K562 (cell line): ENCODE measurements around the gene PCK2. TPM values are rescaled to one million over a fixed set of nuclear protein-coding genes. Genes with fewer than 3 reads are reported as not detected.

ENCODE experiments used
- ATAC-seq: fragments of 200-7000 bp; cut with Tn5 transposase; 3 replicates; pipeline ENCODE4 v1.9.1; 2020; ENCODE audit warnings: moderate library complexity
- BruUV-seq: library from RNA; stranded (reverse); fragments of 400-500 nt; replicated peaks from 2 replicates; lab custom pipeline; 2021; lab: Mats Ljungman, UMichigan
- CTCF ChIA-PET: fragments of 300-600 bp; formaldehyde crosslinking; extraction: SDS; loops from one replicate; lab custom pipeline; 2021; ENCODE audit warnings: low intra/inter-chr PET ratio; lab: Yijun Ruan, JAX
- POLR2A ChIA-PET: fragments of 300-600, 350-650 bp; sonication (Branson Sonifier 250); formaldehyde crosslinking; extraction: SDS; loops from one replicate; lab custom pipeline; 2021; ENCODE audit warnings: antibody characterized with exemption, inconsistent platforms; lab: Yijun Ruan, JAX
- DNase-seq, 4 experiments: peaks; one replicate each; pipeline versions ENCODE4 v3.0.0 to v3.0.0-alpha.2; 2011 to 2018; ENCODE audit warnings: low spot score in 3 of 4, mixed read lengths in 3 of 4; ENCODE audit errors: extremely low read depth in 1 of 4
- FAIRE-seq: peaks from 2 replicates; lab custom pipeline; 2011; peaks lifted over from hg19 to GRCh38; lab: Jason Lieb, UNC
- H2AFZ ChIP-seq: 2 replicates; pipeline ENCODE4 v1.6.0; 2011; ENCODE audit warnings: low read depth, low read length, control low read depth, inconsistent platforms
- H3K27ac ChIP-seq: fragments of 200-600 bp; 3 replicates; pipeline ENCODE4 v1.8.0; 2011; ENCODE audit warnings: low read depth, mild to moderate bottlenecking, control low read depth, inconsistent platforms, low read length, moderate library complexity, mixed read lengths; ENCODE audit errors: extremely low read depth
- H3K27me3 ChIP-seq, 2 experiments: fragments of 300-600 bp in 1 of 2; 2 replicates in 1 of 2; 3 replicates in 1 of 2; pipeline versions ENCODE4 v1.6.0 to v1.8.0; 2011; ENCODE audit warnings: inconsistent platforms in 2 of 2, low read length in 2 of 2, mild to moderate bottlenecking in 1 of 2, mixed read lengths in 1 of 2, moderate library complexity in 1 of 2; ENCODE audit not compliant: control insufficient read depth in 2 of 2, insufficient read depth in 2 of 2
- H3K36me3 ChIP-seq: fragments of 300-600 bp; 3 replicates; pipeline ENCODE4 v1.8.0; 2011; ENCODE audit warnings: mild to moderate bottlenecking, low read length, inconsistent platforms; ENCODE audit not compliant: control insufficient read depth, insufficient read depth
- H3K4me1 ChIP-seq, 2 experiments: fragments of 200-600 bp in 1 of 2; replicated peaks in 1 of 2; 2 replicates in 1 of 2; 3 replicates in 1 of 2; pipeline versions ENCODE4 v1.5.1 to v1.8.0; 2011; ENCODE audit warnings: inconsistent platforms in 2 of 2, low read length in 2 of 2, mild to moderate bottlenecking in 1 of 2, mixed read lengths in 1 of 2, moderate library complexity in 1 of 2; ENCODE audit not compliant: control insufficient read depth in 2 of 2, insufficient read depth in 2 of 2
- H3K4me2 ChIP-seq: 2 replicates; pipeline ENCODE4 v1.6.1; 2011; ENCODE audit warnings: low read length, control low read depth, inconsistent platforms, mixed read lengths; ENCODE audit not compliant: insufficient read depth
- H3K4me3 ChIP-seq: fragments of 200-600 bp; sonication (generic), shearing (Covaris generic); 2 replicates; pipeline ENCODE4 v1.5.1; 2016; ENCODE audit warnings: control low read depth, inconsistent platforms
- H3K79me2 ChIP-seq: fragments of 200-600 bp; 3 replicates; pipeline ENCODE4 v1.8.0; 2011; ENCODE audit warnings: low read length, inconsistent platforms; ENCODE audit not compliant: control insufficient read depth, insufficient read depth
- H3K9ac ChIP-seq, 2 experiments: 2 replicates each; pipeline versions ENCODE4 v1.6.0 to v1.6.1; 2011; ENCODE audit warnings: low read depth in 2 of 2, low read length in 2 of 2, control low read depth in 1 of 2, inconsistent platforms in 1 of 2, mild to moderate bottlenecking in 1 of 2, mixed read lengths in 1 of 2; ENCODE audit not compliant: insufficient read depth in 1 of 2
- H3K9me1 ChIP-seq: one replicate; pipeline ENCODE4 v1.6.0; 2011; ENCODE audit warnings: inconsistent platforms, mild to moderate bottlenecking, low read length, moderate library complexity; ENCODE audit not compliant: control insufficient read depth, insufficient read depth
- H3K9me3 ChIP-seq: replicated peaks from 2 replicates; pipeline ENCODE4 v1.5.1; 2011; ENCODE audit warnings: low read depth, low read length, inconsistent platforms; ENCODE audit not compliant: control insufficient read depth, insufficient read depth
- H4K20me1 ChIP-seq: replicated peaks from 2 replicates; pipeline ENCODE4 v1.6.1; 2011; ENCODE audit warnings: low read length, inconsistent platforms, mixed read lengths; ENCODE audit not compliant: control insufficient read depth, insufficient read depth
- BACH1 ChIP-seq: fragments of 200-800 bp; sonication (Bioruptor generic); IDR thresholded peaks from 2 replicates; pipeline ENCODE4 v1.6.1; 2016; ENCODE audit warnings: missing genetic modification characterization, missing compliant biosample characterization
- C11orf30 ChIP-seq: fragments of 450-650 bp; IDR thresholded peaks from 2 replicates; pipeline ENCODE4 v1.6.1; 2016; ENCODE audit warnings: low read depth, mild to moderate bottlenecking
- DPF2 ChIP-seq: fragments of 450-650 bp; IDR thresholded peaks from 2 replicates; pipeline ENCODE4 v1.6.1; 2016
- E2F8 ChIP-seq: fragments of 450-650 bp; IDR thresholded peaks from 2 replicates; pipeline ENCODE4 v1.7.1; 2018; ENCODE audit warnings: mild to moderate bottlenecking, low read depth; ENCODE audit not compliant: partially characterized antibody
- GTF2A2 ChIP-seq: IDR thresholded peaks from 2 replicates; pipeline ENCODE4 v1.6.1; 2016; ENCODE audit warnings: mild to moderate bottlenecking, missing genetic modification characterization, missing compliant biosample characterization
- HDAC8 ChIP-seq: fragments of 450-650 bp; IDR thresholded peaks from 2 replicates; pipeline ENCODE4 v1.6.1; 2016; ENCODE audit warnings: mild to moderate bottlenecking, missing genetic modification characterization, moderate library complexity, missing compliant biosample characterization
- KLF1 ChIP-seq: fragments of 450-650 bp; IDR thresholded peaks from 2 replicates; pipeline ENCODE4 v1.6.1; 2016; ENCODE audit warnings: missing genetic modification characterization, missing compliant biosample characterization
- MAFF ChIP-seq: IDR thresholded peaks from 2 replicates; pipeline ENCODE4 v1.6.1; 2012; ENCODE audit warnings: low read length, improper control_type of control experiment
- MAFG ChIP-seq: fragments of 450-650 bp; conservative IDR thresholded peaks from 2 replicates; pipeline ENCODE4 v1.6.1; 2016; ENCODE audit warnings: missing genetic modification characterization, missing compliant biosample characterization
- MAFK ChIP-seq: IDR thresholded peaks from 2 replicates; pipeline ENCODE4 v1.6.1; 2011; ENCODE audit warnings: low read length, improper control_type of control experiment
- MCM3 ChIP-seq: fragments of 450-650 bp; IDR thresholded peaks from 2 replicates; pipeline ENCODE4 v1.6.1; 2016
- SMC3 ChIP-seq: conservative IDR thresholded peaks from 2 replicates; pipeline ENCODE4 v1.6.1; 2011; ENCODE audit warnings: low read depth, low read length, improper control_type of control experiment; ENCODE audit not compliant: insufficient read depth
- SRSF7 ChIP-seq: fragments of 200-400 bp; formaldehyde crosslinking; optimal IDR thresholded peaks from 2 replicates; pipeline ENCODE3; 2017; ENCODE audit warnings: mild to moderate bottlenecking, low read depth, low read length
- TFAP4 ChIP-seq: sonication (generic); formaldehyde crosslinking; IDR thresholded peaks from 2 replicates; pipeline ENCODE4 v1.8.0; 2022; ENCODE audit warnings: missing genetic modification reagents, mild to moderate bottlenecking, moderate library complexity, borderline replicate concordance
- ZNF12 ChIP-seq: sonication (generic); formaldehyde crosslinking; IDR thresholded peaks from 2 replicates; pipeline ENCODE4 v1.4.0; 2020; ENCODE audit warnings: mild to moderate bottlenecking, missing genetic modification reagents
- ZNF174 ChIP-seq: fragments of 250-450 bp; sonication (Bioruptor Pico); IDR thresholded peaks from 2 replicates; pipeline ENCODE4 v1.4.0; 2020; ENCODE audit warnings: mild to moderate bottlenecking
- ZNF274 ChIP-seq: IDR thresholded peaks from 2 replicates; pipeline ENCODE4 v1.6.1; 2011; ENCODE audit warnings: low read depth, mild to moderate bottlenecking, low read length, moderate library complexity, borderline replicate concordance
- ZNF316 ChIP-seq: fragments of 450-650 bp; IDR thresholded peaks from 2 replicates; pipeline ENCODE4 v1.6.1; 2016
- ZNF436 ChIP-seq: fragments of 250-450, 450-650 bp; sonication (Bioruptor Pico); formaldehyde crosslinking; IDR thresholded peaks from 2 replicates; pipeline ENCODE4 v1.7.0; 2020; ENCODE audit warnings: mild to moderate bottlenecking
- whole genome bisulfite sequencing: fragments of 100-300 bp; shearing (Covaris generic); methylation state at CpG from one replicate; pipeline ENCODE4 v1.1.6; 2016; ENCODE audit warnings: low coverage, mixed read lengths; ENCODE audit not compliant: insufficient coverage; ENCODE audit errors: missing lambda C conversion rate; 5-methylcytosine and 5-hydroxymethylcytosine counted together
- in situ Hi-C: fragments of 300-500 bp; cut with MboI; formaldehyde crosslinking; loops from 4 replicates; pipeline ENCODE4 v1.15.0; 2018; ENCODE audit warnings: inconsistent platforms, mixed read lengths
- intact Hi-C: fragments of 100-400 bp; cut with micrococcal nuclease; formaldehyde crosslinking; loops from 2 replicates; pipeline ENCODE4 v1.14.2; 2022
- polyA plus RNA-seq, 8 experiments: library from polyadenylated mRNA; depleted of rRNA in 4 of 8; stranded (reverse) in 5 of 8; unstranded in 3 of 8; fragments of >200 nt; fragmentation: Nextera tagmentation in 2 of 8; fragmentation: Illumina TruSeq in 1 of 8; extraction: Ambion mirVana in 2 of 8; extraction: Trizol in 1 of 8; gene quantifications; 2 replicates each; pipeline versions ENCODE4 v1.2.1 to v1.2.3, GENCODE V29; 2011 to 2014; ENCODE audit warnings: inconsistent platforms in 1 of 8, missing spikeins in 1 of 8
- total RNA-seq, 7 experiments: library from RNA; depleted of rRNA in 6 of 7; stranded (reverse); fragments of >200 nt in 6 of 7; fragmentation: Illumina TruSeq in 2 of 7; extraction: Trizol in 2 of 7; gene quantifications; 2 replicates each; pipeline versions ENCODE4 v1.2.1 to v1.2.3, GENCODE V29; 2011 to 2021; ENCODE audit warnings: low replicate concordance in 1 of 7
- TF ChIP-seq, protein P1 (sequence below): fragments of 250-450 bp; sonication (Bioruptor Pico); IDR thresholded peaks from 2 replicates; pipeline ENCODE4 v1.5.1; 2021; ENCODE audit warnings: mild to moderate bottlenecking

Gene PCK2
- total and polyA plus RNA-seq, 9 of the 15 experiments (the other 6 are each of a cell fraction or from before 2014, with no cell fraction given) = 3.3 to 60.9 (median 30.4) TPM

- DNase-seq (no peak), ATAC-seq (no peak), FAIRE-seq (no peak)
- Histone ChIP-seq H3K36me3 (peaks cover 19% of the 10 kb centered on the region; the same call in 2 of the 3 replicates), H2AFZ (no peak overlapping the region), H3K27ac (no peak overlapping the region), H4K20me1 (no peaks in the 10 kb centered on the region), H3K9me1 (no peaks in the 10 kb centered on the region), H3K4me1 (peaks cover 0 to 3% of the 10 kb centered on the region in 2 experiments; a peak in 2 of 5 replicates), H3K79me2 (no peaks in the 10 kb centered on the region), H3K9me3 (no peaks in the 10 kb centered on the region; the same call in 1 of the 2 replicates), H3K27me3 (no peaks in the 10 kb centered on the region), H3K4me3 (no peak overlapping the region), H3K9ac (no peak overlapping the region), H3K4me2 (no peak overlapping the region)
- ChIA-PET CTCF (no interaction called here), POLR2A (interaction anchor here (0.6 to 4.8 kb wide), 4 partner anchors 11 to 1517 kb away, joined by 3 to 29 read pairs (median 8); partner anchors contain the start of gene PCK2)
- in situ Hi-C loops = no loop called here
- WGBS = 50% methylated on average over 4 of the region's 4 CpGs
- intact Hi-C loops = loop anchor here (5.0 kb wide), 1 partner anchor 209 kb away; no protein-coding TSS in a partner anchor
- BruUV-seq = no TSS peak
- TF ChIP-seq ZNF174 (CRISPR knock-in tag) (no peak), TFAP4 (CRISPR knock-in tag) (no peak), ZNF12 (CRISPR knock-in tag) (no peak), ZNF436 (no peak), ZNF316 (peak; percentile 88), SRSF7 (no peak), SMC3 (no peak), E2F8 (no peak), MAFF (peak; percentile 67; the same call in 1 of the 2 replicates), KLF1 (no peak), GTF2A2 (tag) (no peak), ZNF274 (no peak), HDAC8 (tag) (no peak), MAFG (peak; percentile 60), C11orf30 (peak; percentile 76), MCM3 (no peak), BACH1 (tag) (no peak), DPF2 (no peak), MAFK (peak; percentile 61; the same call in 1 of the 2 replicates)
- TF ChIP-seq, protein P1, sequence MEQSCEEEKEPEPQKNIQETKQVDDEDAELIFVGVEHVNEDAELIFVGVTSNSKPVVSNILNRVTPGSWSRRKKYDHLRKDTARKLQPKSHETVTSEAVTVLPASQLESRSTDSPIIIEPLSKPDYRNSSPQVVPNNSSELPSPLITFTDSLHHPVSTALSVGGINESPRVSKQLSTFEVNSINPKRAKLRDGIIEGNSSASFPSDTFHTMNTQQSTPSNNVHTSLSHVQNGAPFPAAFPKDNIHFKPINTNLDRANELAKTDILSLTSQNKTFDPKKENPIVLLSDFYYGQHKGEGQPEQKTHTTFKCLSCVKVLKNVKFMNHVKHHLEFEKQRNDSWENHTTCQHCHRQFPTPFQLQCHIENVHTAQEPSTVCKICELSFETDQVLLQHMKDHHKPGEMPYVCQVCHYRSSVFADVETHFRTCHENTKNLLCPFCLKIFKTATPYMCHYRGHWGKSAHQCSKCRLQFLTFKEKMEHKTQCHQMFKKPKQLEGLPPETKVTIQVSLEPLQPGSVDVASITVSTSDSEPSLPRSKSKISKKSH (CRISPR knock-in tag) = no peak
Observed at GRCh38 chr14:24106672-24107271, 12.7 kb downstream of the PCK2 start.
